GM10248 (cell line): ENCODE data around the gene COL23A1.
"Not testable (repeated sequence)": the region's sequence is repeated elsewhere in the genome, so short reads cannot be mapped to it uniquely, and the experiment has no call there.

Source experiments
- CTCF ChIA-PET: fragments of 300-600 bp; sonication (Branson Sonifier 250); formaldehyde crosslinking; extraction: SDS; loops from one replicate; lab custom pipeline; 2021; ENCODE audit warnings: antibody characterized with exemption; lab: Yijun Ruan, JAX
- POLR2A ChIA-PET: fragments of 350-650 bp; sonication (Branson Sonifier 250); formaldehyde crosslinking; extraction: SDS; loops from one replicate; lab custom pipeline; 2020; ENCODE audit warnings: antibody characterized with exemption; lab: Yijun Ruan, JAX
- DNase-seq: peaks from one replicate; pipeline ENCODE4 v3.0.0; 2012; ENCODE audit errors: extremely low spot score
- CTCF ChIP-seq: IDR thresholded peaks from 2 replicates; pipeline ENCODE4 v1.5.1; 2012; ENCODE audit warnings: mild to moderate bottlenecking, low read depth; ENCODE audit errors: extremely low read depth, missing control alignments, control extremely low read depth

Gene COL23A1

GRCh38 chr5:178202541-178202940, 387.7 kb downstream of the COL23A1 start:
- CTCF ChIA-PET, result interaction anchor here (1.9 kb wide), 1 partner anchor 127 kb away, joined by 5 read pairs; no protein-coding TSS in a partner anchor
- DNase-seq, result no peak
- TF ChIP-seq CTCF, result no peak
- POLR2A ChIA-PET, result no interaction called here

- no peak for TF ChIP-seq CTCF
- DNase-seq, result peak; percentile 4
- ChIA-PET POLR2A (interaction anchor here (0.6 kb wide), 1 partner anchor 112 kb away, joined by 6 read pairs; no protein-coding TSS in a partner anchor), CTCF (interaction anchor here (1.9 kb wide), 1 partner anchor 126 kb away, joined by 5 read pairs; no protein-coding TSS in a partner anchor)
Observed at GRCh38 chr5:178201927-178202235, 388.3 kb downstream of the COL23A1 start.

GRCh38 chr5:178201221-178201926, 388.8 kb downstream of the COL23A1 start:
- ChIA-PET POLR2A (interaction anchor here (0.6 kb wide), 1 partner anchor 112 kb away, joined by 6 read pairs; no protein-coding TSS in a partner anchor), CTCF (interaction anchor here (1.9 kb wide), 1 partner anchor 125 kb away, joined by 5 read pairs; no protein-coding TSS in a partner anchor)
- no peak for TF ChIP-seq CTCF
- no peak for DNase-seq

GRCh38 chr5:178199581-178200434, 390.4 kb downstream of the COL23A1 start:
- TF ChIP-seq CTCF, result no peak
- DNase-seq, result peak; percentile 6
- POLR2A ChIA-PET, result no interaction called here
- CTCF ChIA-PET, result interaction anchor here (1.2 kb wide), 1 partner anchor 124 kb away, joined by 3 read pairs; no protein-coding TSS in a partner anchor

GRCh38 chr5:178198706-178199105, 391.5 kb downstream of the COL23A1 start:
- TF ChIP-seq CTCF, result no peak
- ChIA-PET POLR2A (no interaction called here), CTCF (no interaction called here)
- no peak for DNase-seq

GRCh38 chr5:178198151-178198550, 392.0 kb downstream of the COL23A1 start:
- CTCF ChIA-PET, DNase-seq, POLR2A ChIA-PET: not testable (repeated sequence)
